Central memory CD4-positive, alpha-beta T cell (primary cell): ENCODE measurements around the gene BTBD17.
"Not testable (repeated sequence)": the region's sequence is repeated elsewhere in the genome, so short reads cannot be mapped to it uniquely, and the experiment has no call there.

Experiments used
- DNase-seq: peaks from one replicate; pipeline ENCODE4 v3.0.0; 2022
- total RNA-seq, 3 experiments: gene quantifications; one replicate each; lab custom pipeline; 2026; lab: John Stamatoyannopoulos, UW

BTBD17 gene, protein sequence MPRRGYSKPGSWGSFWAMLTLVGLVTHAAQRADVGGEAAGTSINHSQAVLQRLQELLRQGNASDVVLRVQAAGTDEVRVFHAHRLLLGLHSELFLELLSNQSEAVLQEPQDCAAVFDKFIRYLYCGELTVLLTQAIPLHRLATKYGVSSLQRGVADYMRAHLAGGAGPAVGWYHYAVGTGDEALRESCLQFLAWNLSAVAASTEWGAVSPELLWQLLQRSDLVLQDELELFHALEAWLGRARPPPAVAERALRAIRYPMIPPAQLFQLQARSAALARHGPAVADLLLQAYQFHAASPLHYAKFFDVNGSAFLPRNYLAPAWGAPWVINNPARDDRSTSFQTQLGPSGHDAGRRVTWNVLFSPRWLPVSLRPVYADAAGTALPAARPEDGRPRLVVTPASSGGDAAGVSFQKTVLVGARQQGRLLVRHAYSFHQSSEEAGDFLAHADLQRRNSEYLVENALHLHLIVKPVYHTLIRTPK
- total RNA-seq = 0 to 0.19 (median 0) reads per million in 3 experiments

DNA sequence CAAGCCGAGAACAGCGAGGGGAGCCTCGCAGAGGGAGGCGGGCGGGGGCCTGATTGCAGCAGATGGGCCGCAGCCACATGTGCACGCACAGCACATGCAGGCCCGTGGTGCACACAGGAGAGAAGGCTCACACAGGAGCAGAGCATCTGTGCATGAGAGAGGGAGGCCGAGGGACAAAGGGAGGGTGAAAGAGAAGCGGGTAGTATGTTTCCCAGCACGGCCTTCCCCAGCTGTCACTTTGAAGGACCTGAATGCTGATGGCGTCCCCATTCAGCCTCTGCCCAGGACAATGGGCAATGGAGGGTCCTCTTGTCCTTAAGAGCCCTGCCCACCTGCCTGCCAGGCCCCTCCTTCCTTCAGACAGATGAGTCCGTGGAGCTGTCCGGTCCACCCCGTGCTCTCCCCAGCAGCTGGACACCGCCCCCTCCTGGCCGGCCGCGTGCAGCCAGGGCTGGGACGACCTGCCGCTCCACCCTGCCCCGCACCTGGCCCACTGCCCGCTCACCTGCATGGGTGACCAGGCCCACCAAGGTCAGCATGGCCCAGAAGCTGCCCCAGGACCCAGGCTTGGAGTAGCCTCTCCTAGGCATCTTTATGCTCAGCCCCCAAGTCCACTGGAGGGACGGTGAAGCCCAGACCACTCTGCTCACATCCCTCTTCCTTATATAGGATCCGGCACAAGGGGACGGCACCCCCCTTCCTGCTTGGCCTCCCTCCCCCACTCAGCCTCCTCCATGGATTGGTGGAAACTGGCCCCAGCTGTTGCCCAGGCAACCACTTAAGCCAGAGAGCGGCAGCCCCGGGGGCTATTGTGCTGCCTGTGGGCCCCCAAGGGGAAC, at the start of gene BTBD17:
Gene BTBD17 (minus strand): TSS at position 639 of the 839 bp plus-strand sequence. CDS start 49 bp downstream, at position 590.
- DNase-seq = no peak

DNA sequence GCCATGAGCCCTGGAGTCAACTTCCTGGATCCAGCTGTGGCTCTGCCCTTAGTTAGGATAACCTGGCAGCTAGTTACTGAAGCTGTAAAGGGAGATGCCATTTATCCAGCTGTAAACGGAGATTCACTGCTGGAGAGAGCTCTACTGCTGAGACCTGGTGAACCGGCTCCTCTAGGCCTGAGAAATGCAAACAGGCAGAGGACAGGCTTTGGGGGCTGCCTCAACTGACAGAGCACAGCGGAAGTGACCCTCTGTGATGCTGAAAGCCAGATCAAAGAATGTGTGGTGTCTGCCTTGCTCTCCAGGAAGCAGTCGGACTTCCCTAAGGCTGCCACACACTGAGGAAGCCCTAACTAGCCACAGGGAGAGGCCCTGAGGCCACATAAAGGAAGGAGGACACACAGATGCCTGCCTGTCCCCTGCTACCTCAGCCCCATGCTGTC, 48.4 kb upstream of the BTBD17 start:
- DNase-seq = no peak

DNA sequence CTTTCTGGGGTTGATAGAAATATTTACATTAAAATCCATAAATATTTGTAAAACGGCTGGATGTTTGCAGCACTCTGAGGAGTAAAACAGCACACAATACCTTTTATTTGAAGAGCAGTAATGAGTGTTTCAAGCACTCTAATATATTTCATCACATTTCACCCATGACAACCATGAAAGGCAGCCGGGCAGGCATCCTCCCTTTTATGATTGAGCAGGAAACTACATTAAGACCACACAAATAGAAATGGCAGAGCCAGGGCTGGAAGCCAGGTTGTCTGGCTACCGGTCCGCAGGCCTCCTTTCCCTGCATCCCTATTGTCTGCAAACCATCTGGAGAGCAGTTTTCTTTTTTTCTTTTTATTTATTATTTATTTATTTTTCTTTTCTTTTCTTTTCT, 47.1 kb upstream of the BTBD17 start:
- no peak for DNase-seq

DNA sequence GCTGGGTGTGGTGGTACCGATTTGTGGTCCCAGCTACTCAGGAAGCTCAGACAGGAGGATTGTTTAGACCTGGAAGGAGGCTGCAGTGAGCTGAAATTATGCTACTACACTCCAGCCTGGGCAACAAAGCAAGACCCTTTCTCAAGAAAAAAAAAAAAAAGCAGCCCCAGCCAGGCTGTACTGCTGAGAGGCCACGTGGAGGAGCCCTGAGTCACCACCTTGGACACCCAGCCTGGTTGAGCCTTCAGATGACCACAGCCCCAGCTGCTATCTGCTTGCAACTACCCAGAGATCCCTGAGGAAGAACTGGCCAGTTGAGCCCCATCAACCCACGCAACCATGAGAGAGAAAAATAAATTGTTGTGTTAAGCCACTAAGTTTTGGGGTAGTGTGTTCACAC, 46.6 kb upstream of the BTBD17 start:
- no peak for DNase-seq

DNA sequence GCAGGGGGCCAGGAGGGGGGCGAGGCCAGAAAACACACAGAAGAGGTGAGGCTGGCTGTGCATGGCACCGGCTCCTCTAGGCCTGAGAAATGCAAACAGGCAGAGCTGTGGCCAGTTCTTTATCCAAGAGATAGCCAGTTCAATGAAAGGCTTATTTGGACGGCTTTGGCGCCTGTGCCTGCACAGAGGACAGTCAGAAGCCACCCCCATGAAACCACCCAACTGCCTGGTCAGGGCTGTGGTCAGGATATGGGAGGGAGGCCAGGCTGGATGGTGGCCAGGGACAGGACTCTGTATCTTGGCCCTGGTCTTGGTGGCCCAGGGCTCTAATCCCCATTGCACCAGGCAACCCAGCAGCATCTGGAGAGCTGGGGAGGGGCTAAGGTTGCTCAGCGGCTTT, 45.7 kb upstream of the BTBD17 start:
- DNase-seq = no peak

DNA sequence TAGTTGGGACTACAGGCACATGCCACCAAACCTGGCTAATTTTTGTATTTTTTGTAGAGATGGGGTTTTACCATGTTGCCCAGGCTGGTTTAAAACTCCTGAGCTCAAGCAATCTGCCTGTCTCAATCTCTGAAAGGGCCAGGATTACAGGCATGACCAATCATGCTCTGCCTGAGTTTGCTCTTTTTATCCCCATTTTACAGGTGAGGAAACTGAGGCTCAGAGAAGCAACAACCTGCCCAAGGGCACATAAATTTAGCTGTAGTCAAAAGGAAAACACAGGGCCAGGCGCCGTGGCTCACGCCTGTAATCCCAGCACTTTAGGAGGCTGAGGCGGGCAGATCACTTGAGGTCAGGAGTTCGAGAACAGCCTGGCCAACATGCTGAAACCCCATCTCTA, 43.6 kb upstream of the BTBD17 start:
- DNase-seq = not testable (repeated sequence)

DNA sequence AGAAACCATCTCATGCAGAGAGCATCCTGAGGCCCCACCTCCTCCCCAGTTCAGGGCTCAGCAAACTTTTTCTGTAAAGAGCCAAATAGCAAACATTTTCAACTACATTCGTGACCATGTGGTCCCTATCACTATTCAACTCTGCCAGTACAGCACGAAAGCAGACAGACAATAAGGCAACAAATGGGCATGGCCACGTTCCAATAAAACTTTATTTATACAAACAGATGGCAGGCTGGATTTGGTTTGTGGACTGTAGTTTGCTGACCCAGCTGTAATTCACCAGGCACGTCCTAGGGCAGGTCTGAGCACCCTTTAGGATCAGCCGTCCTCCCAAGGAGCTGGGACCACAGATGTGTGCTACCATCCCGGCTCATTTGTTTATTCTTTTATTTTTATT, 43.1 kb upstream of the BTBD17 start:
- no peak for DNase-seq

DNA sequence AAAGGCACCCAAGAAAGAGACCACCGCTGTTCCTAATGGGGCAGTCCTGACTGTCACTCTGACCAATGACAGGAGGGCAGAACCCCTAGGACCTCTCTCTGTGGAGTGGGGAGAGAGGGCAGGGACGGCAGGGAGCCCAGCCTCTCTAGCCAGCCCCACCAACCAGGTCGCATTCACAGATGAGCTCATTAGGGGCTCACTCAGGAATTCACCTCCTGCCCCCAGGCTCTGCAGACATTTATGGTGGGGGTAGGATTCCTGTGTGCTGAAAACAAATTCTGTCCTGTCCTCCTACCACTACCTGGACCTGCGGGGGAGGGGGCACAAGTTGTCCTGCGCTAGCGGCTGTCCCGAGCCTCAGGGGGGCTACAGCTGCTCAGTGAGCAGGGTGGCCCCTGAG, 42.5 kb upstream of the BTBD17 start:
- no peak for DNase-seq

DNA sequence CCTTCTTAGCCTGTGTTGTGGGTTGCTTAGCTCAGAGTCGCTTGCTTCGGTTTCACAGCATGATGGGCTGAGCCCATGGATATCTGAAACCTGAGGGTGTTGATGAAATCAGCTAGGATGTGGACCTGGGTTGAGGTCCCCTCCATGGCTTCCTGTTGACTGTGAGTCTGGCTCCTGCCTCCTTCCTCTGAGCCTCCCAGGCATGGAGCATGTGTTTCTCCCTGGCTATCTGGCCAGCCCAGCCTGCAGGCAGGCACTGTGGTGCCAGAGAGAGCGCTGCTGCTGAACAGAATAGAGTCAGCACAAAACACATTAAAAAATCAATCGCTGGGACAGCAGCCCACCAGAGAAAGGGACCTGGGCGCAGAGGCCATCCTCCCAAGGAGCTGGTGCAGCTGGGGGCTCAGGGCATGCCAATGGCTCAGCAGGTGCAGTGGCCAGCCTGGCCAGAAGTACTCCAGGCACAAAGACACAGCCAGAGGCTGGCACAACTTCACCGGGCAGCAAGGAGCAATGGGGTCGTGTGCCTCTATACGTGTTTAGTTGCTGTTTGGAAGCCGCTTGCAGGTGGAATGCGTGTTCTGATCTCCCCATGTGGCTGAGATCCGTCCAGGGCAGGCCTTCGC, 42.0 kb upstream of the BTBD17 start:
- DNase-seq = no peak

DNA sequence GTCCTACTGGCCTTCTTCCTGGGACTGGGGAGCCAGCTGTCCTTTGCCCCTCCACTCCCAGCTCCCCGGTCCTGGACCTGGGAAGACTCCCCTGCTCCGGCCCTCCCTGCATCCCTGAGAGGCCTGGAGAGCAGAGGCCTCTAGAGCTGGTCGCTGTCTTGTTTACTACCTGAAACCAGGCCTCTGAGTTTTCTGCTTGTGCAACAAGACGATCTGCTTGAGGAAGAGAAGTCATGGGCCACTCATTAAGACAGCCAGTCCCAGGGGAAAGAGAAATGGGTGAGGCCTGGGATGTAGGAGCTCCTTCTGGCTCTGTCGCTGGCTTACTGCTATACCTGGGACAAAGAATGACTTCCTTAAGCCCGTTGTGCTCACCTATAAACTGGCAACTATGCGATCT, 40.4 kb upstream of the BTBD17 start:
- DNase-seq = no peak

DNA sequence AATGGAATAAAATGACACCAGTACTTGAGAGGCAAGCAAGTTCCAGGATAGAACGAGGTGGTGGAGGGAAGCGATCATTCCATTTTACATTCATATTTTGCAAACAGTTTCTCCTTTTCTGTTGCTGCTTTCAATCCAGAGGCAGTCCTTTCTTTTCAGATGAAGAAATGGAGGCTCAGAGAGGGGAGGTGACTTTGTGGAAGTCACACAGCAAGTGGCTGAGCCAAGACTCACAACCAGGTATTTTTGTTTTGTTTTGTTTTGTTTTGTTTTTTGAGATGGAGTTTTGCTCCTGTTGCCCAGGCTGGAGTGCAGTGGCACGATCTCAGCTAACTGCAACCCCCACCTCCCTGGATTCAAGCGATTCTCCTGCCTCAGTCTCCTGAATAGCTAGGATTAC, 34.9 kb upstream of the BTBD17 start:
- no peak for DNase-seq

DNA sequence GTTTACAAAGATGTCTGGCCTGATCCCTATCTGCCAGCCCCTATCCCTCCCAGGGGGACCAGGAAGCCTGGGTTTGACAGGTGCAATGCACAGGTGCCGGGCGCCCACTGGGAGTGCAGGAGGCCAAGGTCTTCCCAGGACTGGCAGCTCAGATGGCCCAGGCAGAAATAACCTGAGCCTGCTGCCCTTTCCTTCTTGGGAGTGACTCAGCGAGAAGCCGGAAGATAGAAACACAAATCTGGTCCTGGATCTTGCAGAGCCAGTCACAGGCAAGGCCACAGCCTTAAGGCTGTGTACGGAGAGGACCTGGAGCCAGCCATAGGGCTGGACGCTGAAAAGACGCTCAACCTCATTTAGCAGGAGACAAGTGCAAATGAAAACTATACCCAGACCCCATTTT, 33.3 kb upstream of the BTBD17 start:
- DNase-seq = no peak

DNA sequence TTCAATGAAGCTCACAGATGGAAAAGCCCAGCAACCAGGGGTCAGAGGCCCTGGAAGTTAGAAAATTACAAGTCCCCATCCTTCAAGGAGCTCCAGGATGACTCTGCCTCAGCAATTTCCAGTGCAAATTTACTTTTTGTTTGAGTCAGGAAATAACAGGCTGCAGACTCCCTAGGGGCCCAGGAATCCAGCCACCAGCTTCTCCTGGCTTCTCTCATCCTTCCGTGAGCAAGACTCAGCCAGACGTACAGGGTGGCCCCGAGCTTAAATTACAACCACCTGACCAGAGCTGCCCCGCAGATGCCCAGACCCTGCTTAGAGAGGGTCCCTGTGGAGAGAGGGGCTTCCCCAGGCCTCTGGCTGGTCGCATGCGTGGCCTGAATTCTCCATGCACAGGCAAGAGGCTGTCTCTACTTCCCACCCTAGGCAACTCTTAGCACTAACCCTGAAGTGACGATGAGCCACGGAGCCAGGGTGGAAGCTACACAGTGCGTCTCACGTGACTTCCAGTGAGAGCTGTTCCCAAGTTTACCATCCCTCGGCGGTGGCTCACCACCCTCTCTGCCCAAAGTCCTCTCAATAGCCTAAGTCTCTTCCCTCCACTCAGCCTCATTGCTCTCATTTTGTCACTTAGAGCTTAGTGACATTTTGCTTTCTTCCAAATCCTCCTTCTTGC, 32.7 kb upstream of the BTBD17 start:
- no peak for DNase-seq

DNA sequence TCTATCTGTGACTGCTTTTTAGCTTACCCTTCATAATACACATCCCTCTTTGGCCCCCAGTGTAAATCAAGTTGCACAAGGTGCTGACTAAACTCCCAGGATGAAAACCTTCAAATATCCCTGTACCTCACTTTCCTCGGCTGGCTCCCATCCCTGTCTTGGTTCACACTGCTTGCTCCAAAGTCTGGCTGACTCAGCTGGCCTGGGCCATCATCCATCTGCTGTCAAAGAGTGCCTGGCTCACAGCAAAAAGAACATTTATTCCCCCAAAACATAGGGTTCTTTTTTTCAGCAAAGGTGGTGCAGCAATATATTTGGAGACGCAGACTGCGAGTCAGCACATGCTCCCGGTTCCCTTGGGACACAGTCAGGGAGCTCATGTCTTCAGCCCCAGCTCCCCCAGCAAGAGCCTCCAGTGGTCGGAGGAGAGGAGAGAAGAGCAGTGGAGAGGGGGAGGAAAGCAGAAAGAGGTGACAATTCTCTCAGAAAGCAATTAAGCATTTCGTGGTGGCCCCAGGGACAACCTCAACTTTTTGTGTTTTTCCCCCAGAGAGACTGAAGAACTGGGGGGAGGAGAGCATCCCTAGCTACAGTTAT, 31.8 kb upstream of the BTBD17 start:
- no peak for DNase-seq

DNA sequence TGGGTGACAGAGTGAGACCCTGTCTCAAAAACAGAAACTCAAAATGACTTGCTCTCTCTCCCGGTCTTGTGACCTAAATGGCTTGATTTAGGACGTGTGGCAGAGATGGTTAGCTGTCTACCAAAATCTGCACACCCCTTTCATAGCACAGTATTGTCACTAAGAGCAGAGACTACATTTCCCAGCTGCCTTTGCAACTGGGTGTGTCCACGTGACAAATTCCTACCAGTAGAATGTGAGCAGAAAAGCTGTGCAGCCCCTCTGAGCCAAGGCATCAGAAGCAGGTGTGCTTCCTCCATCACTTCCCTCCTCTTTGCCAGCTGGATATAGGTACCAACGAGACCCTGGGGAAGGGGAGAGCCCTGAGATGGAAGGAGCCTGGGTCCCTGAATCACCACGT, 31.2 kb upstream of the BTBD17 start:
- DNase-seq = no peak

DNA sequence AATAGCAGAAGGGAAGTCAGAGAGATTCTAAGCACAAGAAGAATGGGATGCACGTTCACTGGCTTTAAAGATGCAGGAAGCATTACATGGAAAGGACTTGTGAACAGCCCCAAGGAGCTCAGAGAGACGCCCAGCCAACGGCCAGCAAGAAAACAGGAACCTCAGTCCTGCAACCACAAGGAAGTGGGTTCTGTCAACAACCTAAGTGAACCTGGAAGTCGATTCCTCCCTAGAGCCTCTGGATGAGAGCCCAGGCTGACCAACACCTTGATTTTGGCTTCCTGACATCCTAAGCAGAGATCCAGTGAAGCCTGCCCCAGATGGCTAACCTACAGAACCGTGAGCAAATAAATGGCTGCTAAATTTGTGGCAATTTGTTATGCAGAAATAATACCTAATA, 30.1 kb upstream of the BTBD17 start:
- no peak for DNase-seq

DNA sequence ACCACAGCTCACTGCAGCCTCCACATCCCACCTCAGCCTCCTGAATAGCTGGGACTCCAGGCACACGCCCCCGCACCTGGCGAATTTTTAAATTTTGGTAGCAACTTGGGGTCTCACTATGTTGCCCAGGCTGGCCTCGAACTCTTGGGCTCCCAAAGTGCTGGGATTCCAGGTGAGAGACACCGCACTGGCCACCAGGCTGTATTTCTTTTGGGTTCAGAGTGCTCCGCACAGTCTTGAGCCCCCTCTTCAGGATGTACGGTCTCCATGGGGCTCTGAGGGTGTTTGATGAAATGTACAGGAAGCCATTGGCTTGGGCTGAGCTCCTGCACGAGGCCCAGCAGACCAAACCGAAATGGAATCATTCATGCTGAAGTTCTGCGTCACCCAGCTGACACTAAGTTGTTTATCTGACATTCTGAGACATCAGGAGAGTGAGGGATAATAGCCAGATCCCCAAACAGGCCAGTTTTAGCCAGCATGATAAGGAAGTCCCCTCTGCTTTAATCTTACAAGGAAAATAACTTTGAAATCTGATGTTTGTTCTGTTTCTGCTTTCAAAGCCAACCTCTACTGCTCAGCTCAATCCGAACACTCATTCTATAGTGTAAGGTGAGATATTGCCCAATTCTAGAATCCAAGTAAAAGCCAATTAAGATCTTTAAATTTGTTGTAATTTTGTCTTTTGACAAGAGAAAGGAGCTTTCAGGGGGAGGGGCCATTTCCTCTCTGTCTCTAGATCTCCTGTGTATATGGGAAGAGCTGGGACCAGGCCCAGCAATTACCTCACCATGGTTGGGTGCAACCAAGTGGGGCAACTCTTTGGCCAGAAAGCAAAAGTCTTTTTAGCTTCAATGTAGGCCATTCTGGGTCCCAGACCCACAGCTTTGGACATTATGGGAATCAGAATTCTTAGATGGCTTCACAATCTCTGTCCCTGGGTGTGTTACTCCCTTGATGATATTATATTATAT, 29.3 kb upstream of the BTBD17 start:
- DNase-seq = no peak

DNA sequence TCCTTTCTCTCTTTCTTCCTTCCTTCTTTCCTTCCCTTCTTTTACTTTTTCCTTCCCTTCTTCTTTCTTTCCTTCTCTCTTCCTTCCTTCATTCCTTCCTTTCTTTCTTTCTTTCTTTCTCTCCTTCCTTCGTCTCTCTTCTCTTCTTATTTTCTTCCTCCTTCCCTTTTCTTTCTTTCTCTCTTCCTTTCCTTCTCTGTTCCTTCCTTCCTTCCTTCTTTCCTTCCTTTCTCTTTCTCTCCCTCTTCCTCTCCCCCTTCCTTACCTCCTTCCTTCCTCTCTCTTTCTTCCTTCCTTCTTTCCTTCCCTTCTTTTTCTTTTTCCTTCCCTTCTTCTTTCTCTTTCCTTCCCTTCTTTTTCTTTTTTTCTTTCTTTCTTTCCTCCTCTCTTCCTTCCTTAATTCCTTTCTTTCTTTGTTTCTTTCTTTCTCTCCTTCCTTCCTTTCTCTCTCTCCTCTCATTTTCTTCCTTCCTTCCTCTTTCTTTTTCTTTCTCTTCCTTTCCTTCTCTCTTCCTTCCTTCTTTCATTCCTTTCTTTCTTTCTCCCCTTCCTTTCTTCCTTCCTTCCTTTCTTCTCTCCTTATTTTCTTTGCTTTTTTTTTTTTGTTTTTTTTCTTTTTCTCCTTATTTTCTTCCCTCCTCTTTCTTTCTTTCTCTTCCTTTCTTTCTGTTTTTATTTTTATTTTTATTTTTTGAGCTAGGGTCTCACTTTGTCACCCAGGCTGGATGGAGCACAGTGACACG, 28.4 kb upstream of the BTBD17 start:
- DNase-seq = no peak

DNA sequence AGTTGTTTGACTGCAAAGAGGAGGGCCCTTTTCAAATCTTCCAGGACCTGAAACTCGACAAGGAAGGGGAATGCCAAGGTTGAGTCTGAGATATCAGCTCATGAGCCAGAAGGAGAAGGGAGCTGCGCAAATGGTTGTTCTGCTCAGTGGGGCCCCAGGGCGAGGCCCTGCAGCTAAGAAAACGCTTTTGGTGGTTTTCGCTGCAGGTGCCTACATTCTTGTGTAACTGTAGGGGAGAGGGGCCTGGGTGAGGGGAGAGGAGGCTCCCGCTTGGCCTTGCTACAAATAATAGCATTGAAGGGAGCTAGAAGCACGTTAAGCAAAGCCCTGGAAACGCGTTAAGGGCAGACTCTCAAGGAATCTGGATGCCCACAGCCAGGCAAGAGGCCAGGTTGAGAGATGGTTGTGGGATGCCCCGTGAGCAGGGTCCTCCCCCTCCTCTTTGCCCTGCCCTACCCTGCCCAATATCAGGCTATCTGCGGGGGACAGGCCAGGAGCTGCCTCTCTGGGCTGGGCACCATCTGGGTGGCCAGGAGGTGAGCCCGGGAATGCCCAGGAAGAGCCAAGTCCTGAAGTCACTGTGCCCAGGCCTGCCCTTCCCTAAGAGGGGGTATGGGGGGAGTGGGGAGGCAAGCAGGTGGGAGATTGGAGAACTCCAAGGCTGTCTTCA, 27.6 kb upstream of the BTBD17 start:
- no peak for DNase-seq
